GM23338 (cell line): Measurements from ENCODE around the gene RABL6. TPM values are rescaled to one million over a fixed set of nuclear protein-coding genes. Genes with fewer than 3 reads are reported as not detected.

Source experiments
- ATAC-seq: fragments of 200-7000 bp; cut with Tn5 transposase; 3 replicates; pipeline ENCODE4 v1.9.1; 2020
- DNase-seq: peaks from one replicate; pipeline ENCODE4 v3.0.0-alpha.2; 2015; ENCODE audit warnings: low spot score
- H2AFZ ChIP-seq: fragments of 200-600 bp; sonication (generic); 2 replicates; pipeline ENCODE4 v1.8.0; 2016; ENCODE audit warnings: antibody characterized with exemption, mild to moderate bottlenecking, moderate library complexity
- H3F3A ChIP-seq: fragments of 200-600 bp; sonication (generic); replicated peaks from 2 replicates; pipeline ENCODE4 v1.8.0; 2017; ENCODE audit warnings: antibody characterized with exemption, mixed run types, low read depth
- H3K27ac ChIP-seq: fragments of 200-600 bp; sonication (generic); 2 replicates; pipeline ENCODE4 v1.6.1; 2016; ENCODE audit warnings: low read depth
- H3K27me3 ChIP-seq: fragments of 200-600 bp; sonication (generic); 2 replicates; pipeline ENCODE4 v1.8.0; 2016; ENCODE audit warnings: mild to moderate bottlenecking, mixed run types, moderate library complexity; ENCODE audit not compliant: insufficient read depth
- H3K36me3 ChIP-seq: fragments of 200-600 bp; sonication (generic); 2 replicates; pipeline ENCODE4 v1.8.0; 2016; ENCODE audit warnings: mild to moderate bottlenecking; ENCODE audit not compliant: insufficient read depth
- H3K4me1 ChIP-seq: fragments of 200-600 bp; sonication (generic); 2 replicates; pipeline ENCODE4 v1.8.0; 2016; ENCODE audit warnings: mild to moderate bottlenecking, moderate library complexity; ENCODE audit not compliant: insufficient read depth
- H3K4me2 ChIP-seq: fragments of 200-600 bp; sonication (generic); 2 replicates; pipeline ENCODE4 v1.7.1; 2017; ENCODE audit warnings: mixed run types
- H3K4me3 ChIP-seq: fragments of 200-600 bp; sonication (generic); 2 replicates; pipeline ENCODE4 v1.6.1; 2016; ENCODE audit warnings: mixed run types
- H3K79me2 ChIP-seq: fragments of 200-600 bp; sonication (generic); replicated peaks from 2 replicates; pipeline ENCODE4 v1.8.0; 2017; ENCODE audit warnings: mild to moderate bottlenecking; ENCODE audit not compliant: insufficient read depth
- H3K9me2 ChIP-seq: fragments of 200-600 bp; sonication (generic); 2 replicates; pipeline ENCODE4 v1.8.0; 2017; ENCODE audit not compliant: insufficient read depth
- H4K20me1 ChIP-seq: fragments of 200-600 bp; sonication (generic); replicated peaks from 2 replicates; pipeline ENCODE4 v1.8.0; 2017; ENCODE audit warnings: mild to moderate bottlenecking; ENCODE audit not compliant: insufficient read depth
- H3K27ac Mint-ChIP-seq: 2 replicates; pipeline ENCODE4 v1.8.0; 2020; ENCODE audit warnings: inconsistent platforms, mild to moderate bottlenecking, moderate library complexity, mixed read lengths
- H3K27me3 Mint-ChIP-seq: 3 replicates; pipeline ENCODE4 v1.8.0; 2022; ENCODE audit warnings: low read depth, mild to moderate bottlenecking, moderate library complexity, mixed read lengths, inconsistent platforms; ENCODE audit not compliant: insufficient read depth, poor library complexity
- H3K36me3 Mint-ChIP-seq: 3 replicates; pipeline ENCODE4 v1.8.0; 2021; ENCODE audit warnings: low read depth, mild to moderate bottlenecking, inconsistent platforms, moderate library complexity, mixed read lengths
- H3K4me1 Mint-ChIP-seq: 3 replicates; pipeline ENCODE4 v1.8.0; 2020; ENCODE audit warnings: mild to moderate bottlenecking, inconsistent platforms, mixed read lengths
- H3K4me3 Mint-ChIP-seq: 3 replicates; pipeline ENCODE4 v1.8.0; 2021; ENCODE audit warnings: moderate library complexity, mild to moderate bottlenecking, inconsistent platforms, mixed read lengths
- H3K9me3 Mint-ChIP-seq: 3 replicates; pipeline ENCODE4 v1.8.0; 2020; ENCODE audit warnings: moderate library complexity, mild to moderate bottlenecking, inconsistent platforms, mixed read lengths
- CREB1 ChIP-seq: fragments of 250-450 bp; sonication (Bioruptor Pico); IDR thresholded peaks from 2 replicates; pipeline ENCODE4 v1.5.0; 2020; ENCODE audit warnings: low read depth, mild to moderate bottlenecking, moderate library complexity
- CTCF ChIP-seq, 2 experiments: fragments of 200-600 bp in 1 of 2; sonication (generic) in 1 of 2; conservative IDR thresholded peaks; 2 replicates each; pipeline versions ENCODE4 v1.5.1 to v1.6.1; 2016 to 2017; ENCODE audit warnings: antibody characterized with exemption in 2 of 2, low read depth in 2 of 2, mild to moderate bottlenecking in 2 of 2, moderate library complexity in 1 of 2
- EZH2phosphoT487 ChIP-seq: fragments of 200-600 bp; sonication (generic); IDR thresholded peaks from one replicate; pipeline ENCODE4 v1.8.1; 2018; ENCODE audit warnings: antibody characterized with exemption; ENCODE audit not compliant: unreplicated experiment
- JUNB ChIP-seq: IDR thresholded peaks from one replicate; pipeline ENCODE4 v1.6.1; 2016; ENCODE audit warnings: antibody characterized with exemption; ENCODE audit not compliant: unreplicated experiment
- NANOG ChIP-seq: IDR thresholded peaks from 2 replicates; pipeline ENCODE4 v1.6.1; 2016; ENCODE audit warnings: antibody characterized with exemption, borderline replicate concordance
- ZNF114 ChIP-seq: fragments of 250-450 bp; sonication (Bioruptor Pico); IDR thresholded peaks from 2 replicates; pipeline ENCODE4 v1.5.0; 2020; ENCODE audit warnings: mild to moderate bottlenecking, moderate library complexity
- ZNF331 ChIP-seq: fragments of 250-450 bp; sonication (Bioruptor Pico); IDR thresholded peaks from 2 replicates; pipeline ENCODE4 v1.5.0; 2020; ENCODE audit warnings: low read depth, mild to moderate bottlenecking, moderate library complexity
- polyA plus RNA-seq: library from polyadenylated mRNA; unstranded; fragments of >200 nt; fragmentation: Nextera tagmentation; extraction: Ambion mirVana; gene quantifications from 2 replicates; pipeline ENCODE4 v1.2.1, GENCODE V29; 2016
- total RNA-seq: library from RNA; depleted of rRNA; stranded (reverse); fragments of >200 nt; shearing (Covaris generic); gene quantifications from 2 replicates; pipeline ENCODE4 v1.2.3, GENCODE V29; 2014
- TF ChIP-seq, protein P1 (sequence below): IDR thresholded peaks from one replicate; pipeline ENCODE4 v1.6.1; 2018; ENCODE audit warnings: antibody characterized with exemption; ENCODE audit not compliant: unreplicated experiment

Gene RABL6
- total and polyA plus RNA-seq, 2 experiments from 2014 or later: 59.1 to 127 TPM

DNA sequence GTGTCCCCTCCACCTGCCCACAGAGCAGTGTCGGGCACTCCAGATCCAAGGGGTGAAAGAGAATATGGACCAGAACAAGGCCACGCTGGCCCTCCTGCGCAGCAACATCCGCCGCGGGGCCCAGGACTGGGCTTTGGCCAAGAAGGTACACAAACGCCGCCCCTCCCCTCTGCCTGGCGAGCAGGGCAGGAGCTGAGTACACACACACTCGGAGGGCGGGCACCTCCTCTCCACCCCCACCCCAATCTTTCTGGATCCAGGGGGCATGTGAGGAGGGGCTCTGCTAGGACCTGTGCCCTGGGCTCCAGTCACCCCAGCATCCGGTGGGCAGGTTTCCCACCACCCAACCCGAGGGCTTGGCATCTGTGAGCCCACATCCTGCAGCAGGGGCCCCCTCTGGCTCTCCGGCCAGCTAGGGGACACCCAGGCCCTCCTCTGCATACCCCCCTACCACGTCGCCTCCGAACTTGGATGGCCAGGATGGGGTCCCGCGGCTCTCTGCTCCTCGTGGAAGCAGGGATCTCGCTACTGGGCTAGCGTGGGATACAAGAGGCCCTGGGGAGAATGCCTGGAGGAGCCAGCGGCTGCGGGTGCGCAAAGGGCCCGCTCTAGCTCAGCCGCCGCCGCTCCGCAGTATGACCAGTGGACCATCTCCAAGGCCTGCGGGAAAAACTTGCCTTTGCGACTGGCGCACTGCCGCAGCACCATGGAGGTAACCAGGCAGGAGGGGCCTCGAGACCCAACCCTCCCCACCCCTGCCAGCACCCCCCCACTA, 8.5 kb upstream of the RABL6 start:
- Histone ChIP-seq H4K20me1 (no peaks in the 10 kb centered on the region; the same call in 1 of the 2 replicates), H3K9me2 (no peaks in the 10 kb centered on the region), H3K4me2 (peak overlapping the region; percentile 99), H3K36me3 (no peaks in the 10 kb centered on the region), H3K4me3 (peak overlapping the region; percentile 89), H2AFZ (peak overlapping the region; percentile 89), H3F3A (peaks cover 10% of the 10 kb centered on the region; the same call in 1 of the 2 replicates), H3K27me3 (peaks cover 13% of the 10 kb centered on the region), H3K27ac (no peak overlapping the region), H3K79me2 (no peaks in the 10 kb centered on the region), H3K4me1 (peaks cover 16% of the 10 kb centered on the region)
- Mint-ChIP-seq H3K4me3 (peak overlapping the region; percentile 88), H3K36me3 (no peaks in the 10 kb centered on the region; the same call in 2 of the 3 replicates), H3K27me3 (peaks cover 34% of the 10 kb centered on the region), H3K4me1 (peaks cover 21% of the 10 kb centered on the region), H3K27ac (no peak overlapping the region), H3K9me3 (no peaks in the 10 kb centered on the region)
- TF ChIP-seq JUNB (no peak), ZNF331 (CRISPR knock-in tag) (no peak), CREB1 (CRISPR knock-in tag) (no peak), ZNF114 (CRISPR knock-in tag) (no peak), NANOG (no peak), EZH2phosphoT487 (no peak), CTCF (conservative IDR thresholded peaks at IDR 0.05; ENCODE audit: low read depth in 2 of 2) (no peak)
- TF ChIP-seq, protein P1, sequence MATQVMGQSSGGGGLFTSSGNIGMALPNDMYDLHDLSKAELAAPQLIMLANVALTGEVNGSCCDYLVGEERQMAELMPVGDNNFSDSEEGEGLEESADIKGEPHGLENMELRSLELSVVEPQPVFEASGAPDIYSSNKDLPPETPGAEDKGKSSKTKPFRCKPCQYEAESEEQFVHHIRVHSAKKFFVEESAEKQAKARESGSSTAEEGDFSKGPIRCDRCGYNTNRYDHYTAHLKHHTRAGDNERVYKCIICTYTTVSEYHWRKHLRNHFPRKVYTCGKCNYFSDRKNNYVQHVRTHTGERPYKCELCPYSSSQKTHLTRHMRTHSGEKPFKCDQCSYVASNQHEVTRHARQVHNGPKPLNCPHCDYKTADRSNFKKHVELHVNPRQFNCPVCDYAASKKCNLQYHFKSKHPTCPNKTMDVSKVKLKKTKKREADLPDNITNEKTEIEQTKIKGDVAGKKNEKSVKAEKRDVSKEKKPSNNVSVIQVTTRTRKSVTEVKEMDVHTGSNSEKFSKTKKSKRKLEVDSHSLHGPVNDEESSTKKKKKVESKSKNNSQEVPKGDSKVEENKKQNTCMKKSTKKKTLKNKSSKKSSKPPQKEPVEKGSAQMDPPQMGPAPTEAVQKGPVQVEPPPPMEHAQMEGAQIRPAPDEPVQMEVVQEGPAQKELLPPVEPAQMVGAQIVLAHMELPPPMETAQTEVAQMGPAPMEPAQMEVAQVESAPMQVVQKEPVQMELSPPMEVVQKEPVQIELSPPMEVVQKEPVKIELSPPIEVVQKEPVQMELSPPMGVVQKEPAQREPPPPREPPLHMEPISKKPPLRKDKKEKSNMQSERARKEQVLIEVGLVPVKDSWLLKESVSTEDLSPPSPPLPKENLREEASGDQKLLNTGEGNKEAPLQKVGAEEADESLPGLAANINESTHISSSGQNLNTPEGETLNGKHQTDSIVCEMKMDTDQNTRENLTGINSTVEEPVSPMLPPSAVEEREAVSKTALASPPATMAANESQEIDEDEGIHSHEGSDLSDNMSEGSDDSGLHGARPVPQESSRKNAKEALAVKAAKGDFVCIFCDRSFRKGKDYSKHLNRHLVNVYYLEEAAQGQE: no peak
- ATAC-seq (peak; percentile 22), DNase-seq (peak; percentile 64)
